H9 (cell line): Measurements from ENCODE around the gene FAM174C. TPM values are rescaled to one million over a fixed set of nuclear protein-coding genes. Genes with fewer than 3 reads are reported as not detected.

Experiments used
- DNase-seq: peaks from one replicate; pipeline ENCODE4 v3.0.0-alpha.2; 2017
- H2AFZ ChIP-seq: one replicate; pipeline ENCODE4 v1.6.1; 2013; ENCODE audit warnings: mild to moderate bottlenecking, low read length, control low read depth, moderate library complexity
- H2AK5ac ChIP-seq: 2 replicates; pipeline ENCODE4 v1.6.1; 2013; ENCODE audit warnings: low read length, control low read depth, mixed read lengths; ENCODE audit not compliant: insufficient read length
- H2BK120ac ChIP-seq: one replicate; pipeline ENCODE4 v1.6.1; 2013; ENCODE audit warnings: low read depth, mild to moderate bottlenecking, low read length, control low read depth, inconsistent platforms; ENCODE audit not compliant: poor library complexity, severe bottlenecking
- H2BK12ac ChIP-seq: 2 replicates; pipeline ENCODE4 v1.6.1; 2013; ENCODE audit warnings: low read length, control low read depth, mixed read lengths, low read depth; ENCODE audit not compliant: insufficient read length
- H2BK15ac ChIP-seq: 2 replicates; pipeline ENCODE4 v1.6.1; 2013; ENCODE audit warnings: low read depth, low read length, control low read depth
- H2BK20ac ChIP-seq: one replicate; pipeline ENCODE4 v1.6.1; 2013; ENCODE audit warnings: low read depth, mild to moderate bottlenecking, low read length, control low read depth, inconsistent platforms; ENCODE audit not compliant: poor library complexity, severe bottlenecking
- H2BK5ac ChIP-seq: 2 replicates; pipeline ENCODE4 v1.6.1; 2013; ENCODE audit warnings: low read length, control low read depth, mixed read lengths; ENCODE audit not compliant: insufficient read length
- H3K14ac ChIP-seq: 2 replicates; pipeline ENCODE4 v1.6.1; 2013; ENCODE audit warnings: low read length, control low read depth; ENCODE audit not compliant: insufficient read depth
- H3K18ac ChIP-seq: 2 replicates; pipeline ENCODE4 v1.6.1; 2013; ENCODE audit warnings: low read depth, mild to moderate bottlenecking, mixed read lengths, low read length, control low read depth; ENCODE audit not compliant: insufficient read length
- H3K23ac ChIP-seq: 2 replicates; pipeline ENCODE4 v1.6.1; 2013; ENCODE audit warnings: low read length, control low read depth, mixed read lengths, low read depth; ENCODE audit not compliant: insufficient read length
- H3K23me2 ChIP-seq: 2 replicates; pipeline ENCODE4 v1.6.1; 2013; ENCODE audit warnings: low read depth, mild to moderate bottlenecking, mixed read lengths, low read length, control low read depth; ENCODE audit not compliant: insufficient read length, poor library complexity, severe bottlenecking
- H3K27ac ChIP-seq: 2 replicates; pipeline ENCODE4 v1.5.1; 2013; ENCODE audit warnings: low read length, control low read depth, mixed read lengths, low read depth; ENCODE audit not compliant: insufficient read length
- H3K27me3 ChIP-seq: 2 replicates; pipeline ENCODE4 v1.6.1; 2013; ENCODE audit warnings: low read length, control low read depth, inconsistent platforms; ENCODE audit not compliant: insufficient read depth
- H3K4ac ChIP-seq: 2 replicates; pipeline ENCODE4 v1.6.1; 2013; ENCODE audit warnings: low read depth, mild to moderate bottlenecking, control low read depth, inconsistent platforms, low read length, moderate library complexity
- H3K4me1 ChIP-seq: 2 replicates; pipeline ENCODE4 v1.6.1; 2013; ENCODE audit warnings: low read length, control low read depth, inconsistent platforms; ENCODE audit not compliant: insufficient read depth
- H3K4me2 ChIP-seq: 2 replicates; pipeline ENCODE4 v1.6.1; 2013; ENCODE audit warnings: low read length, control low read depth, mixed read lengths; ENCODE audit not compliant: insufficient read length, insufficient read depth
- H3K56ac ChIP-seq: 2 replicates; pipeline ENCODE4 v1.6.1; 2013; ENCODE audit warnings: low read depth, mild to moderate bottlenecking, mixed read lengths, low read length, control low read depth; ENCODE audit not compliant: insufficient read length
- H3K79me1 ChIP-seq: 2 replicates; pipeline ENCODE4 v1.6.1; 2013; ENCODE audit warnings: low read depth, mild to moderate bottlenecking, moderate library complexity, low read length, control low read depth, inconsistent platforms; ENCODE audit not compliant: insufficient read depth, poor library complexity, severe bottlenecking
- H3K79me2 ChIP-seq: 2 replicates; pipeline ENCODE4 v1.6.1; 2013; ENCODE audit warnings: low read length, control low read depth, inconsistent platforms; ENCODE audit not compliant: insufficient read depth
- H3K9ac ChIP-seq: 2 replicates; pipeline ENCODE4 v1.6.1; 2013; ENCODE audit warnings: low read length, control low read depth, mixed read lengths; ENCODE audit not compliant: insufficient read length; ENCODE audit errors: extremely low read depth
- H3K9me3 ChIP-seq: one replicate; pipeline ENCODE4 v1.6.1; 2013; ENCODE audit warnings: low read depth, low read length, inconsistent platforms; ENCODE audit not compliant: control insufficient read depth
- H3T11ph ChIP-seq: one replicate; pipeline ENCODE4 v1.6.1; 2013; ENCODE audit warnings: mild to moderate bottlenecking, low read length, control low read depth, inconsistent platforms
- H4K20me1 ChIP-seq: one replicate; pipeline ENCODE4 v1.6.1; 2013; ENCODE audit not compliant: control insufficient read depth, insufficient read length, insufficient read depth
- H4K5ac ChIP-seq: 2 replicates; pipeline ENCODE4 v1.6.1; 2013; ENCODE audit warnings: low read depth, mild to moderate bottlenecking, mixed read lengths, low read length, control low read depth; ENCODE audit not compliant: insufficient read length
- H4K8ac ChIP-seq: replicated peaks from 2 replicates; pipeline ENCODE4 v1.6.1; 2013; ENCODE audit warnings: low read length, control low read depth, mixed read lengths, low read depth; ENCODE audit not compliant: insufficient read length
- H4K91ac ChIP-seq: 2 replicates; pipeline ENCODE4 v1.6.1; 2013; ENCODE audit warnings: low read depth, mild to moderate bottlenecking, moderate library complexity, mixed read lengths, low read length, control low read depth; ENCODE audit not compliant: insufficient read length
- H3K27ac Mint-ChIP-seq, 3 experiments: 2 replicates in 2 of 3; 3 replicates in 1 of 3; pipeline ENCODE4 v1.8.0; 2020 to 2021; ENCODE audit warnings: mixed read lengths in 3 of 3, mild to moderate bottlenecking in 1 of 3, moderate library complexity in 1 of 3
- H3K27me3 Mint-ChIP-seq: 2 replicates; pipeline ENCODE4 v1.8.0; 2021; ENCODE audit warnings: low read depth, mild to moderate bottlenecking, moderate library complexity, mixed read lengths
- H3K36me3 Mint-ChIP-seq, 3 experiments: 2 replicates in 2 of 3; 3 replicates in 1 of 3; pipeline ENCODE4 v1.8.0; 2020 to 2021; ENCODE audit warnings: low read depth in 3 of 3, mixed read lengths in 3 of 3; ENCODE audit not compliant: insufficient read depth in 1 of 3
- H3K4me1 Mint-ChIP-seq, 2 experiments: 2 replicates each; pipeline ENCODE4 v1.8.0; 2020; ENCODE audit warnings: mixed read lengths in 2 of 2
- H3K4me3 Mint-ChIP-seq, 2 experiments: 2 replicates in 1 of 2; 3 replicates in 1 of 2; pipeline ENCODE4 v1.8.0; 2020 to 2021; ENCODE audit warnings: mild to moderate bottlenecking in 2 of 2, mixed read lengths in 2 of 2, moderate library complexity in 1 of 2
- H3K9me3 Mint-ChIP-seq, 2 experiments: 2 replicates in 1 of 2; 3 replicates in 1 of 2; pipeline ENCODE4 v1.8.0; 2020; ENCODE audit warnings: mild to moderate bottlenecking in 2 of 2, mixed read lengths in 2 of 2, moderate library complexity in 1 of 2
- CTCF ChIP-seq: fragments of 200-600 bp; sonication (generic); conservative IDR thresholded peaks from 3 replicates; pipeline ENCODE4 v1.8.0; 2021; ENCODE audit warnings: antibody characterized with exemption, mild to moderate bottlenecking
- WGBS: extraction: QIAGEN DNeasy Blood & Tissue Kit; methylation state at CpG from one replicate; pipeline ENCODE4 v1.1.7; 2013; ENCODE audit warnings: missing lambda C conversion rate, low lambda C conversion rate, mixed read lengths; ENCODE audit not compliant: insufficient read length; ENCODE audit errors: extremely low coverage; 5-methylcytosine and 5-hydroxymethylcytosine counted together
- total RNA-seq: library from RNA; stranded (reverse); gene quantifications from 2 replicates; pipeline ENCODE4 v1.2.1, GENCODE V29; 2021

The FAM174C gene
- total RNA-seq, 1 experiment from 2014 or later: 63.0 TPM

GRCh38 chr19:1245494-1246264, 29.7 kb upstream of the FAM174C start:
- Histone ChIP-seq H3K27ac (no peak overlapping the region), H3K9ac (no peak overlapping the region), H3K9me3 (no peaks in the 10 kb centered on the region)

More at GRCh38 chr19:1245494-1246264, 29.7 kb upstream of the FAM174C start:
- Histone ChIP-seq H4K5ac (no peak overlapping the region), H4K8ac (no peak overlapping the region), H3K23ac (no peak overlapping the region), H3K23me2 (no peaks in the 10 kb centered on the region), H2BK120ac (no peak overlapping the region), H4K91ac (no peak overlapping the region), H3K56ac (no peak overlapping the region), H4K20me1 (no peaks in the 10 kb centered on the region), H2AK5ac (no peak overlapping the region), H3K79me1 (no peaks in the 10 kb centered on the region), H3K18ac (no peak overlapping the region), H2AFZ (no peak overlapping the region), H3T11ph (no peak overlapping the region), H3K4me1 (no peaks in the 10 kb centered on the region), H2BK12ac (no peak overlapping the region), H2BK5ac (no peak overlapping the region), H3K14ac (no peak overlapping the region), H2BK20ac (no peak overlapping the region), H3K4me2 (no peak overlapping the region), H3K79me2 (no peaks in the 10 kb centered on the region; the same call in 1 of the 2 replicates), H2BK15ac (no peak overlapping the region), H3K27me3 (no peaks in the 10 kb centered on the region), H3K4ac (no peak overlapping the region)
- Mint-ChIP-seq H3K9me3 (no peaks in the 10 kb centered on the region), H3K36me3 (peaks cover 0 to 4% (median 0%) of the 10 kb centered on the region in 3 experiments; a peak in 3 of 7 replicates), H3K27me3 (no peaks in the 10 kb centered on the region; the same call in 1 of the 2 replicates), H3K27ac (no peak overlapping the region; a peak in 1 of 7 replicates), H3K4me3 (no peak overlapping the region), H3K4me1 (peaks cover 5 to 16% of the 10 kb centered on the region in 2 experiments)
- no CpG with 5 or more reads among the region's 26 CpGs for WGBS
- no peak for DNase-seq
- no peak for TF ChIP-seq CTCF
